K562 (cell line): ENCODE data around the gene SRPX. TPM values are rescaled to one million over a fixed set of nuclear protein-coding genes. Genes with fewer than 3 reads are reported as not detected.

Experiments used
- ATAC-seq: fragments of 200-7000 bp; cut with Tn5 transposase; 3 replicates; pipeline ENCODE4 v1.9.1; 2020; ENCODE audit warnings: moderate library complexity
- BruUV-seq: library from RNA; stranded (reverse); fragments of 400-500 nt; replicated peaks from 2 replicates; lab custom pipeline; 2021; lab: Mats Ljungman, UMichigan
- CTCF ChIA-PET: fragments of 300-600 bp; formaldehyde crosslinking; extraction: SDS; loops from one replicate; lab custom pipeline; 2021; ENCODE audit warnings: low intra/inter-chr PET ratio; lab: Yijun Ruan, JAX
- POLR2A ChIA-PET: fragments of 300-600, 350-650 bp; sonication (Branson Sonifier 250); formaldehyde crosslinking; extraction: SDS; loops from one replicate; lab custom pipeline; 2021; ENCODE audit warnings: antibody characterized with exemption, inconsistent platforms; lab: Yijun Ruan, JAX
- DNase-seq, 4 experiments: peaks; one replicate each; pipeline versions ENCODE4 v3.0.0 to v3.0.0-alpha.2; 2011 to 2018; ENCODE audit warnings: low spot score in 3 of 4, mixed read lengths in 3 of 4; ENCODE audit errors: extremely low read depth in 1 of 4
- FAIRE-seq: peaks from 2 replicates; lab custom pipeline; 2011; peaks lifted over from hg19 to GRCh38; lab: Jason Lieb, UNC
- H2AFZ ChIP-seq: 2 replicates; pipeline ENCODE4 v1.6.0; 2011; ENCODE audit warnings: low read depth, low read length, control low read depth, inconsistent platforms
- H3K27ac ChIP-seq: fragments of 200-600 bp; 3 replicates; pipeline ENCODE4 v1.8.0; 2011; ENCODE audit warnings: low read depth, mild to moderate bottlenecking, control low read depth, inconsistent platforms, low read length, moderate library complexity, mixed read lengths; ENCODE audit errors: extremely low read depth
- H3K27me3 ChIP-seq, 2 experiments: fragments of 300-600 bp in 1 of 2; 2 replicates in 1 of 2; 3 replicates in 1 of 2; pipeline versions ENCODE4 v1.6.0 to v1.8.0; 2011; ENCODE audit warnings: inconsistent platforms in 2 of 2, low read length in 2 of 2, mild to moderate bottlenecking in 1 of 2, mixed read lengths in 1 of 2, moderate library complexity in 1 of 2; ENCODE audit not compliant: control insufficient read depth in 2 of 2, insufficient read depth in 2 of 2
- H3K36me3 ChIP-seq: fragments of 300-600 bp; 3 replicates; pipeline ENCODE4 v1.8.0; 2011; ENCODE audit warnings: mild to moderate bottlenecking, low read length, inconsistent platforms; ENCODE audit not compliant: control insufficient read depth, insufficient read depth
- H3K4me1 ChIP-seq, 2 experiments: fragments of 200-600 bp in 1 of 2; replicated peaks in 1 of 2; 2 replicates in 1 of 2; 3 replicates in 1 of 2; pipeline versions ENCODE4 v1.5.1 to v1.8.0; 2011; ENCODE audit warnings: inconsistent platforms in 2 of 2, low read length in 2 of 2, mild to moderate bottlenecking in 1 of 2, mixed read lengths in 1 of 2, moderate library complexity in 1 of 2; ENCODE audit not compliant: control insufficient read depth in 2 of 2, insufficient read depth in 2 of 2
- H3K4me2 ChIP-seq: 2 replicates; pipeline ENCODE4 v1.6.1; 2011; ENCODE audit warnings: low read length, control low read depth, inconsistent platforms, mixed read lengths; ENCODE audit not compliant: insufficient read depth
- H3K4me3 ChIP-seq: fragments of 200-600 bp; sonication (generic), shearing (Covaris generic); 2 replicates; pipeline ENCODE4 v1.5.1; 2016; ENCODE audit warnings: control low read depth, inconsistent platforms
- H3K79me2 ChIP-seq: fragments of 200-600 bp; 3 replicates; pipeline ENCODE4 v1.8.0; 2011; ENCODE audit warnings: low read length, inconsistent platforms; ENCODE audit not compliant: control insufficient read depth, insufficient read depth
- H3K9ac ChIP-seq, 2 experiments: 2 replicates each; pipeline versions ENCODE4 v1.6.0 to v1.6.1; 2011; ENCODE audit warnings: low read depth in 2 of 2, low read length in 2 of 2, control low read depth in 1 of 2, inconsistent platforms in 1 of 2, mild to moderate bottlenecking in 1 of 2, mixed read lengths in 1 of 2; ENCODE audit not compliant: insufficient read depth in 1 of 2
- H3K9me1 ChIP-seq: one replicate; pipeline ENCODE4 v1.6.0; 2011; ENCODE audit warnings: inconsistent platforms, mild to moderate bottlenecking, low read length, moderate library complexity; ENCODE audit not compliant: control insufficient read depth, insufficient read depth
- H3K9me3 ChIP-seq: replicated peaks from 2 replicates; pipeline ENCODE4 v1.5.1; 2011; ENCODE audit warnings: low read depth, low read length, inconsistent platforms; ENCODE audit not compliant: control insufficient read depth, insufficient read depth
- H4K20me1 ChIP-seq: replicated peaks from 2 replicates; pipeline ENCODE4 v1.6.1; 2011; ENCODE audit warnings: low read length, inconsistent platforms, mixed read lengths; ENCODE audit not compliant: control insufficient read depth, insufficient read depth
- ERF ChIP-seq: fragments of 450-650 bp; formaldehyde crosslinking; IDR thresholded peaks from 2 replicates; pipeline ENCODE4 v1.4.0; 2020; ENCODE audit warnings: mild to moderate bottlenecking, mixed read lengths
- HNRNPLL ChIP-seq: fragments of 200-400 bp; formaldehyde crosslinking; IDR thresholded peaks from 2 replicates; pipeline ENCODE4 v1.6.1; 2017; ENCODE audit warnings: low read length, low read depth, mild to moderate bottlenecking; ENCODE audit not compliant: poor library complexity, severe bottlenecking
- L3MBTL2 ChIP-seq: fragments of 450-650 bp; IDR thresholded peaks from 2 replicates; pipeline ENCODE4 v1.6.1; 2016; ENCODE audit warnings: mild to moderate bottlenecking, moderate library complexity
- MAFF ChIP-seq: IDR thresholded peaks from 2 replicates; pipeline ENCODE4 v1.6.1; 2012; ENCODE audit warnings: low read length, improper control_type of control experiment
- MAFK ChIP-seq: IDR thresholded peaks from 2 replicates; pipeline ENCODE4 v1.6.1; 2011; ENCODE audit warnings: low read length, improper control_type of control experiment
- MAZ ChIP-seq, 2 experiments: fragments of 450-650 bp in 1 of 2; sonication (generic) in 1 of 2; formaldehyde crosslinking; IDR thresholded peaks in 1 of 2; conservative IDR thresholded peaks in 1 of 2; 2 replicates each; pipeline versions ENCODE4 v1.4.0 to v1.5.0; 2020; ENCODE audit warnings: mild to moderate bottlenecking in 1 of 2, missing genetic modification reagents in 1 of 2
- MEF2D ChIP-seq: conservative IDR thresholded peaks from 2 replicates; pipeline ENCODE4 v1.6.1; 2016; ENCODE audit warnings: low read depth, missing genetic modification characterization, missing compliant biosample characterization
- PTTG1 ChIP-seq: fragments of 450-650 bp; IDR thresholded peaks from 2 replicates; pipeline ENCODE4 v1.6.1; 2016; ENCODE audit warnings: low read depth, mild to moderate bottlenecking, missing genetic modification characterization, missing compliant biosample characterization
- RB1 ChIP-seq: fragments of 450-650 bp; IDR thresholded peaks from 2 replicates; pipeline ENCODE4 v1.6.1; 2017; ENCODE audit warnings: low read depth, mild to moderate bottlenecking
- RBM25 ChIP-seq: fragments of 200-400 bp; formaldehyde crosslinking; IDR thresholded peaks from 2 replicates; pipeline ENCODE4 v1.6.1; 2018; ENCODE audit warnings: low read length, low read depth, moderate library complexity; ENCODE audit not compliant: severe bottlenecking
- RNF2 ChIP-seq: sonication (generic); IDR thresholded peaks from 2 replicates; pipeline ENCODE4 v1.6.1; 2016
- SPI1 ChIP-seq: IDR thresholded peaks from 2 replicates; pipeline ENCODE4 v1.6.1; 2011; ENCODE audit warnings: low read depth, low read length, control low read depth, borderline replicate concordance
- XRCC5 ChIP-seq: fragments of 200-400 bp; formaldehyde crosslinking; IDR thresholded peaks from 2 replicates; pipeline ENCODE4 v1.6.1; 2017; ENCODE audit warnings: low read depth, mild to moderate bottlenecking, low read length
- ZNF274 ChIP-seq: IDR thresholded peaks from 2 replicates; pipeline ENCODE4 v1.6.1; 2011; ENCODE audit warnings: low read depth, mild to moderate bottlenecking, low read length, moderate library complexity, borderline replicate concordance
- WGBS: fragments of 100-300 bp; shearing (Covaris generic); methylation state at CpG from one replicate; pipeline ENCODE4 v1.1.6; 2016; ENCODE audit warnings: low coverage, mixed read lengths; ENCODE audit not compliant: insufficient coverage; ENCODE audit errors: missing lambda C conversion rate; 5-methylcytosine and 5-hydroxymethylcytosine counted together
- in situ Hi-C: fragments of 300-500 bp; cut with MboI; formaldehyde crosslinking; loops from 4 replicates; pipeline ENCODE4 v1.15.0; 2018; ENCODE audit warnings: inconsistent platforms, mixed read lengths
- intact Hi-C: fragments of 100-400 bp; cut with micrococcal nuclease; formaldehyde crosslinking; loops from 2 replicates; pipeline ENCODE4 v1.14.2; 2022
- polyA plus RNA-seq, 8 experiments: library from polyadenylated mRNA; depleted of rRNA in 4 of 8; stranded (reverse) in 5 of 8; unstranded in 3 of 8; fragments of >200 nt; fragmentation: Nextera tagmentation in 2 of 8; fragmentation: Illumina TruSeq in 1 of 8; extraction: Ambion mirVana in 2 of 8; extraction: Trizol in 1 of 8; gene quantifications; 2 replicates each; pipeline versions ENCODE4 v1.2.1 to v1.2.3, GENCODE V29; 2011 to 2014; ENCODE audit warnings: inconsistent platforms in 1 of 8, missing spikeins in 1 of 8
- total RNA-seq, 7 experiments: library from RNA; depleted of rRNA in 6 of 7; stranded (reverse); fragments of >200 nt in 6 of 7; fragmentation: Illumina TruSeq in 2 of 7; extraction: Trizol in 2 of 7; gene quantifications; 2 replicates each; pipeline versions ENCODE4 v1.2.1 to v1.2.3, GENCODE V29; 2011 to 2021; ENCODE audit warnings: low replicate concordance in 1 of 7
- TF ChIP-seq, protein P1 (sequence below): fragments of 450-650 bp; formaldehyde crosslinking; IDR thresholded peaks from 2 replicates; pipeline ENCODE4 v1.4.0; 2022; ENCODE audit warnings: mild to moderate bottlenecking, moderate library complexity
- TF ChIP-seq, protein P2 (sequence below): sonication (generic); formaldehyde crosslinking; IDR thresholded peaks from 2 replicates; pipeline ENCODE4 v1.8.1; 2023; ENCODE audit warnings: missing genetic modification reagents, mild to moderate bottlenecking, borderline replicate concordance

Gene SRPX
- total and polyA plus RNA-seq, 9 of the 15 experiments (the other 6 are each of a cell fraction or from before 2014, with no cell fraction given) = 0.11 to 0.77 (median 0.38) TPM; not detected in 2

DNA sequence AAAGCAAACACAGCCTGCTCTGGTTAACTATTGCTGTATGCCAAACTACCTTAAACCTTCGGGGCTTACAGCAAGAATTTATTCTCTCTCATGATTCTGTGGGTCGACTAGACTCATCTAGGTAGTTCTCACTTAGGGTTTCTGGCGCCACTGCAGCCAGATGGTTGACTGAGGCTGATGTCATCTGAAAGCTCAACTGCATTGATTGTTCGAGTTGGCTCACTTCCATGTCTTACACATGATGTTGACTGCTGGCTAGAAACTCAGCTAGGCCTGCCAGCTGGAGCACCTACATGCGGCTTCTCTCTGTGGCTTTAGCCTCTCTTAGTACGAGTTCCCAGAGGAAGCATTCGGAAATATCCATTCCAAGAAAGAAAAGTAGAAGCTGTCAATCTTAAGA is 103.2 kb downstream of the SRPX start (continued):
- TF ChIP-seq RBM25 = no peak
- no peak for TF ChIP-seq XRCC5
- no peak for TF ChIP-seq MEF2D
- TF ChIP-seq ERF (CRISPR knock-in tag) = no peak
- no peak for TF ChIP-seq SPI1
- TF ChIP-seq RB1 = no peak
- no peak for TF ChIP-seq HNRNPLL

DNA sequence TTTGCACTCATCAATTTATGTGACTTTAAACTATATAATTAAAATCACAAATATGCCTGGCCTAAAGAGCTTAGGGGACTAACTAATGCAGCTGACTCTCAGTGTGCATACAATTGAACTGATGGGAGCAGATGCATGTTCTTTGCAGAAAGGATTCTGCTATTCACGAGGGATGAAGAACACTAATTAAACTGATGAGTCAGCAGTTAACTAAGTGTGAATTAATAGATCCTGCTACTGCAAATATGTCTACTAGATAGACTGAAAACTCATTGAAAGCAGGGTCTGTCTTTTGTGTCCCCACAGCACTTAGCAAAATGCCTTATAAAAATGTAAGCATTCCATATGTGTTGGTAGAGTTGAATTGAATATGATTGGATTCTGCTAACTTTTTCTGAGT is 104.0 kb downstream of the SRPX start:
- FAIRE-seq (no peak), DNase-seq (no peak), ATAC-seq (no peak)
- Histone ChIP-seq H3K36me3 (no peaks in the 10 kb centered on the region), H3K9ac (no peak overlapping the region), H3K27ac (no peak overlapping the region), H2AFZ (no peak overlapping the region), H3K27me3 (no peaks in the 10 kb centered on the region), H3K4me1 (no peaks in the 10 kb centered on the region), H3K9me3 (no peaks in the 10 kb centered on the region), H3K79me2 (no peaks in the 10 kb centered on the region), H4K20me1 (no peaks in the 10 kb centered on the region), H3K4me2 (no peak overlapping the region), H3K4me3 (no peak overlapping the region), H3K9me1 (no peaks in the 10 kb centered on the region)
- in situ Hi-C loops (no loop called here), intact Hi-C loops (no loop called here)
- no TSS peak for BruUV-seq
- WGBS = 0% methylated on average over 1 of the region's 1 CpG
- POLR2A ChIA-PET = no interaction called here
- CTCF ChIA-PET = no interaction called here
- TF ChIP-seq ZNF274 (no peak), MAFF (peak; percentile 97), RNF2 (no peak), L3MBTL2 (no peak), PTTG1 (tag) (no peak), MAFK (peak; percentile 99), MAZ (CRISPR knock-in tag; conservative IDR thresholded peaks at IDR 0.05 in 1 of 2, IDR thresholded peaks at IDR 0.05 in 1 of 2) (no peak)
- TF ChIP-seq, protein P1, sequence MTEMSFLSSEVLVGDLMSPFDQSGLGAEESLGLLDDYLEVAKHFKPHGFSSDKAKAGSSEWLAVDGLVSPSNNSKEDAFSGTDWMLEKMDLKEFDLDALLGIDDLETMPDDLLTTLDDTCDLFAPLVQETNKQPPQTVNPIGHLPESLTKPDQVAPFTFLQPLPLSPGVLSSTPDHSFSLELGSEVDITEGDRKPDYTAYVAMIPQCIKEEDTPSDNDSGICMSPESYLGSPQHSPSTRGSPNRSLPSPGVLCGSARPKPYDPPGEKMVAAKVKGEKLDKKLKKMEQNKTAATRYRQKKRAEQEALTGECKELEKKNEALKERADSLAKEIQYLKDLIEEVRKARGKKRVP (CRISPR knock-in tag) = no peak
- TF ChIP-seq, protein P2, sequence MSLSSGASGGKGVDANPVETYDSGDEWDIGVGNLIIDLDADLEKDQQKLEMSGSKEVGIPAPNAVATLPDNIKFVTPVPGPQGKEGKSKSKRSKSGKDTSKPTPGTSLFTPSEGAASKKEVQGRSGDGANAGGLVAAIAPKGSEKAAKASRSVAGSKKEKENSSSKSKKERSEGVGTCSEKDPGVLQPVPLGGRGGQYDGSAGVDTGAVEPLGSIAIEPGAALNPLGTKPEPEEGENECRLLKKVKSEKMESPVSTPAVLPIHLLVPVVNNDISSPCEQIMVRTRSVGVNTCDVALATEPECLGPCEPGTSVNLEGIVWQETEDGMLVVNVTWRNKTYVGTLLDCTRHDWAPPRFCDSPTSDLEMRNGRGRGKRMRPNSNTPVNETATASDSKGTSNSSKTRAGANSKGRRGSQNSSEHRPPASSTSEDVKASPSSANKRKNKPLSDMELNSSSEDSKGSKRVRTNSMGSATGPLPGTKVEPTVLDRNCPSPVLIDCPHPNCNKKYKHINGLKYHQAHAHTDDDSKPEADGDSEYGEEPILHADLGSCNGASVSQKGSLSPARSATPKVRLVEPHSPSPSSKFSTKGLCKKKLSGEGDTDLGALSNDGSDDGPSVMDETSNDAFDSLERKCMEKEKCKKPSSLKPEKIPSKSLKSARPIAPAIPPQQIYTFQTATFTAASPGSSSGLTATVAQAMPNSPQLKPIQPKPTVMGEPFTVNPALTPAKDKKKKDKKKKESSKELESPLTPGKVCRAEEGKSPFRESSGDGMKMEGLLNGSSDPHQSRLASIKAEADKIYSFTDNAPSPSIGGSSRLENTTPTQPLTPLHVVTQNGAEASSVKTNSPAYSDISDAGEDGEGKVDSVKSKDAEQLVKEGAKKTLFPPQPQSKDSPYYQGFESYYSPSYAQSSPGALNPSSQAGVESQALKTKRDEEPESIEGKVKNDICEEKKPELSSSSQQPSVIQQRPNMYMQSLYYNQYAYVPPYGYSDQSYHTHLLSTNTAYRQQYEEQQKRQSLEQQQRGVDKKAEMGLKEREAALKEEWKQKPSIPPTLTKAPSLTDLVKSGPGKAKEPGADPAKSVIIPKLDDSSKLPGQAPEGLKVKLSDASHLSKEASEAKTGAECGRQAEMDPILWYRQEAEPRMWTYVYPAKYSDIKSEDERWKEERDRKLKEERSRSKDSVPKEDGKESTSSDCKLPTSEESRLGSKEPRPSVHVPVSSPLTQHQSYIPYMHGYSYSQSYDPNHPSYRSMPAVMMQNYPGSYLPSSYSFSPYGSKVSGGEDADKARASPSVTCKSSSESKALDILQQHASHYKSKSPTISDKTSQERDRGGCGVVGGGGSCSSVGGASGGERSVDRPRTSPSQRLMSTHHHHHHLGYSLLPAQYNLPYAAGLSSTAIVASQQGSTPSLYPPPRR (CRISPR knock-in tag) = no peak
